GM10266 (cell line): ENCODE data around the gene TBC1D5.

Experiments used
- DNase-seq: peaks from one replicate; pipeline ENCODE4 v3.0.0; 2012; ENCODE audit errors: extremely low spot score
- TF ChIP-seq, protein P1 (sequence below): IDR thresholded peaks from 2 replicates; pipeline ENCODE4 v1.5.1; 2012; ENCODE audit warnings: mild to moderate bottlenecking, low read depth; ENCODE audit not compliant: control insufficient read depth, insufficient read depth; ENCODE audit errors: missing control alignments

TBC1D5 gene

GRCh38 chr3:17155951-17156350, 586.5 kb downstream of the TBC1D5 start:
- TF ChIP-seq, protein P1, sequence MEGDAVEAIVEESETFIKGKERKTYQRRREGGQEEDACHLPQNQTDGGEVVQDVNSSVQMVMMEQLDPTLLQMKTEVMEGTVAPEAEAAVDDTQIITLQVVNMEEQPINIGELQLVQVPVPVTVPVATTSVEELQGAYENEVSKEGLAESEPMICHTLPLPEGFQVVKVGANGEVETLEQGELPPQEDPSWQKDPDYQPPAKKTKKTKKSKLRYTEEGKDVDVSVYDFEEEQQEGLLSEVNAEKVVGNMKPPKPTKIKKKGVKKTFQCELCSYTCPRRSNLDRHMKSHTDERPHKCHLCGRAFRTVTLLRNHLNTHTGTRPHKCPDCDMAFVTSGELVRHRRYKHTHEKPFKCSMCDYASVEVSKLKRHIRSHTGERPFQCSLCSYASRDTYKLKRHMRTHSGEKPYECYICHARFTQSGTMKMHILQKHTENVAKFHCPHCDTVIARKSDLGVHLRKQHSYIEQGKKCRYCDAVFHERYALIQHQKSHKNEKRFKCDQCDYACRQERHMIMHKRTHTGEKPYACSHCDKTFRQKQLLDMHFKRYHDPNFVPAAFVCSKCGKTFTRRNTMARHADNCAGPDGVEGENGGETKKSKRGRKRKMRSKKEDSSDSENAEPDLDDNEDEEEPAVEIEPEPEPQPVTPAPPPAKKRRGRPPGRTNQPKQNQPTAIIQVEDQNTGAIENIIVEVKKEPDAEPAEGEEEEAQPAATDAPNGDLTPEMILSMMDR: no peak
- no peak for DNase-seq

- no peak for DNase-seq
- TF ChIP-seq, protein P1: no peak
Measured at GRCh38 chr3:17154941-17155340, 587.5 kb downstream of the TBC1D5 start.

DNA sequence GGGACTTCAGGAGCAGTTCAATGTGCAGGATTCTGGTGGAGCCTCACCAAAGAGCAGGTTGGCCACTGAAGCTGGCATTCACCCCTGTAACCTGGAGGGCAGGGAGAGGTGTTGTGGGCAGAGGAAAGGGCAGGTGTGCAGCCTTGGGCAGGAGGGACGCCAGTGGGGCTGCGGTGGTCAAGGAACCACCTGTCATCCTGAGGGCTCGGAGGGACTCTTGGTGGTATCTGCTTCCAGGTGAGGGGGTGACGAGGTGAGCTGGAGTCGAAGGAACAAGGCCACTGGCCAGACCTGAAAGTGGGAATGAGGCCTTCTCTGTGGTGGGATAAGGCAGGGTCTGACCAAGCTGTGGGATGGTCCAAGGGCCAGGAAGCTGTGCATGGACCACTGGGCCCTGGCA, 588.2 kb downstream of the TBC1D5 start:
- TF ChIP-seq, protein P1: no peak
- no peak for DNase-seq

DNA sequence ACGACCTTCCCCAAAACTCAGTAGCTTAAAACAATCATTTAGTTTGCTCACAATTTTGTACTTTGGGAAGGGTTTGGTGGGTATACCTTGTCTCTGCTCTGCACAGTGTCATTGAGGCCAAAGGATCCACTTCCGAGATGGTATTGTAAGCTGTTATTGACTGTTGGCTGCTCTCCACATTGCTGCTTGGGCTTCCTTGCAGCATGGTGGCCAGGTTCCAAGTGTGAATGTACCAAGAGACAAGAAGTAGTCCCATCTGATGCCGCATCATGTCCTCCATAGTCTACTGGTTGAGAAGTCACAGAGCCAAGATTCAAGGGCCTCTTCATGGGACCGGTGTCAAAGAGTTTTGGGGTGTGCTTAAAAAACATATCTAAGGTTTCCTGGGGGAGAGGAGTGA, 589.2 kb downstream of the TBC1D5 start:
- TF ChIP-seq, protein P1: no peak
- no peak for DNase-seq

- TF ChIP-seq, protein P1: no peak
- DNase-seq: peak; percentile 87
Measured at GRCh38 chr3:17151598-17152373, 590.6 kb downstream of the TBC1D5 start.

- TF ChIP-seq, protein P1: no peak
- no peak for DNase-seq
Measured at GRCh38 chr3:17149076-17149475, 593.4 kb downstream of the TBC1D5 start.

GRCh38 chr3:17144665-17144993, 597.8 kb downstream of the TBC1D5 start:
- TF ChIP-seq, protein P1: no peak
- peak; percentile 28 for DNase-seq
